Astrocyte of the spinal cord (primary cell): Measurements from ENCODE around the gene TAS2R8.

Experiments used
- DNase-seq: peaks from one replicate; pipeline ENCODE4 v3.0.0; 2011; ENCODE audit warnings: low read depth, low spot score
- H3K4me3 ChIP-seq: 2 replicates; pipeline ENCODE4 v1.5.1; 2011; ENCODE audit warnings: low read depth, mild to moderate bottlenecking, low read length, moderate library complexity
- CTCF ChIP-seq: IDR thresholded peaks from 2 replicates; pipeline ENCODE4 v1.5.1; 2012; ENCODE audit warnings: low read depth, mild to moderate bottlenecking, low read length, inconsistent platforms
- in situ Hi-C: cut with HindIII; loops from 2 replicates; pipeline ENCODE4 v1.10.0; 2017; ENCODE audit warnings: low sequenced_read_pairs

The TAS2R8 gene

GRCh38 chr12:10842862-10843261, 35.8 kb upstream of the TAS2R8 start:
- DNase-seq = no peak
- H3K4me3 ChIP-seq = no peak overlapping the region
- TF ChIP-seq CTCF = no peak
- in situ Hi-C loops = no loop called here

GRCh38 chr12:10838461-10838860, 31.4 kb upstream of the TAS2R8 start:
- in situ Hi-C loops = no loop called here
- TF ChIP-seq CTCF = no peak
- DNase-seq = no peak
- no peak overlapping the region for H3K4me3 ChIP-seq

- in situ Hi-C loops = no loop called here
- no peak overlapping the region for H3K4me3 ChIP-seq
- TF ChIP-seq CTCF = no peak
- DNase-seq = no peak
Measured at GRCh38 chr12:10829994-10830393, 22.9 kb upstream of the TAS2R8 start.

- no peak for TF ChIP-seq CTCF
- DNase-seq = no peak
- in situ Hi-C loops = no loop called here
- no peak within 1 kb of the TSS for H3K4me3 ChIP-seq
Measured at GRCh38 chr12:10826258-10826657, 19.2 kb upstream of the TAS2R8 start, which contains the start of gene TAS2R10. Gene TAS2R10, minus strand, starts transcription at chr12:10826358. Its CDS starts 89 bp downstream, at chr12:10826269.

- DNase-seq = no peak
- TF ChIP-seq CTCF = no peak
- no peak overlapping the region for H3K4me3 ChIP-seq
- in situ Hi-C loops = no loop called here
Measured at GRCh38 chr12:10824957-10825356, 17.9 kb upstream of the TAS2R8 start.

- no peak overlapping the region for H3K4me3 ChIP-seq
- in situ Hi-C loops = no loop called here
- TF ChIP-seq CTCF = no peak
- no peak for DNase-seq
Measured at GRCh38 chr12:10811883-10812536, 4.9 kb upstream of the TAS2R8 start.

- in situ Hi-C loops = no loop called here
- DNase-seq = no peak
- TF ChIP-seq CTCF = no peak
- H3K4me3 ChIP-seq = no peak within 1 kb of the TSS
Measured at GRCh38 chr12:10810068-10810467, 3.0 kb upstream of the TAS2R8 start, which contains the start of gene TAS2R9. Gene TAS2R9, minus strand, starts transcription at chr12:10810168. Its CDS starts 93 bp downstream, at chr12:10810075.
